GM13976 (cell line): ENCODE data around the gene MAPRE3.

ENCODE experiments used
- DNase-seq: peaks from one replicate; pipeline ENCODE4 v3.0.0; 2012; ENCODE audit warnings: low spot score
- in situ Hi-C: fragments of 300-500 bp; cut with MboI; formaldehyde crosslinking; loops from one replicate; pipeline ENCODE4 v1.12.0; 2022; ENCODE audit warnings: low sequenced_read_pairs, mixed read lengths, inconsistent platforms; ENCODE audit not compliant: unreplicated experiment
- TF ChIP-seq, protein P1 (sequence below): IDR thresholded peaks from 2 replicates; pipeline ENCODE4 v1.5.1; 2012; ENCODE audit warnings: borderline replicate concordance, mild to moderate bottlenecking; ENCODE audit not compliant: insufficient read depth; ENCODE audit errors: extremely low read depth, missing control alignments, control extremely low read depth

Gene MAPRE3

DNA sequence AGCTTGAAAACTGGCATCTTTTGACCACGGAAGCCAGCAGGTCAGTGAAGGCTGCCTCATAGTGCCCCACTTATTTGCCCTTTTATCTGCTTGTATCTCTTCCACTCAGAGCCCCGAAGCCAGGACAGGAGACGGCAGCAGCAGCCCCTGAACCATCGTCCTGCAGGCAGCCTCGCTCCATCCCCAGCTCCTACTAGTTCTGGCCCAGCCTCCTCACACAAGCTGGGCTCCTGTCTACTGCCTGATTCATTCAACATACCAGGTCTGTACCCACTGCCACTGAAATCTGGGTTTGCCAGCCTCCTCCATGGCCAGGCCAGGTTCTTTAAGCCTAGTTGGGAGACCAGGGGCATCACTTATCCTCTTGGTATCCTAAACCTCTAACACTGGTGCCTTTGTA is 96.9 kb downstream of the MAPRE3 start:
- in situ Hi-C loops, result no loop called here
- TF ChIP-seq, protein P1, sequence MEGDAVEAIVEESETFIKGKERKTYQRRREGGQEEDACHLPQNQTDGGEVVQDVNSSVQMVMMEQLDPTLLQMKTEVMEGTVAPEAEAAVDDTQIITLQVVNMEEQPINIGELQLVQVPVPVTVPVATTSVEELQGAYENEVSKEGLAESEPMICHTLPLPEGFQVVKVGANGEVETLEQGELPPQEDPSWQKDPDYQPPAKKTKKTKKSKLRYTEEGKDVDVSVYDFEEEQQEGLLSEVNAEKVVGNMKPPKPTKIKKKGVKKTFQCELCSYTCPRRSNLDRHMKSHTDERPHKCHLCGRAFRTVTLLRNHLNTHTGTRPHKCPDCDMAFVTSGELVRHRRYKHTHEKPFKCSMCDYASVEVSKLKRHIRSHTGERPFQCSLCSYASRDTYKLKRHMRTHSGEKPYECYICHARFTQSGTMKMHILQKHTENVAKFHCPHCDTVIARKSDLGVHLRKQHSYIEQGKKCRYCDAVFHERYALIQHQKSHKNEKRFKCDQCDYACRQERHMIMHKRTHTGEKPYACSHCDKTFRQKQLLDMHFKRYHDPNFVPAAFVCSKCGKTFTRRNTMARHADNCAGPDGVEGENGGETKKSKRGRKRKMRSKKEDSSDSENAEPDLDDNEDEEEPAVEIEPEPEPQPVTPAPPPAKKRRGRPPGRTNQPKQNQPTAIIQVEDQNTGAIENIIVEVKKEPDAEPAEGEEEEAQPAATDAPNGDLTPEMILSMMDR, result no peak
- DNase-seq, result no peak

DNA sequence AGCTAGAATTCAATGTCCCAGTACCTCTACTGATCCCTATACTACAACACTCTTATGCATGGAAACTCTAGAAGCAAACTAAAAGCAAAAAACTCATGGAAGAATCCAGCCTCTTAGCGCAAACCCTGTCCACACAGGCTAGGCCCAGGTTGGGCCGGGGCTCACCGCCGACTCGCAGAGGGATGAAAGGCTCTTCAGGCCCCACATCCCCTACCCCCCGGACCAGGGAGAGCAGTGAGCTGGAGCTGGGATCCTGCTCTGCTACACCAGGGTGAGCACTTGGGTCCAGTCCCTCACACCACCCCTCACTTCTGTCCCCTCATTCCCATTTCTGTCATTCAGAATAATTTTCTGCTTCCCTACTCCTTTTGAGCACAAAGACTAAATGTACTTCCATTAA is 99.0 kb downstream of the MAPRE3 start:
- in situ Hi-C loops, result no loop called here
- no peak for DNase-seq
- TF ChIP-seq, protein P1, result no peak

DNA sequence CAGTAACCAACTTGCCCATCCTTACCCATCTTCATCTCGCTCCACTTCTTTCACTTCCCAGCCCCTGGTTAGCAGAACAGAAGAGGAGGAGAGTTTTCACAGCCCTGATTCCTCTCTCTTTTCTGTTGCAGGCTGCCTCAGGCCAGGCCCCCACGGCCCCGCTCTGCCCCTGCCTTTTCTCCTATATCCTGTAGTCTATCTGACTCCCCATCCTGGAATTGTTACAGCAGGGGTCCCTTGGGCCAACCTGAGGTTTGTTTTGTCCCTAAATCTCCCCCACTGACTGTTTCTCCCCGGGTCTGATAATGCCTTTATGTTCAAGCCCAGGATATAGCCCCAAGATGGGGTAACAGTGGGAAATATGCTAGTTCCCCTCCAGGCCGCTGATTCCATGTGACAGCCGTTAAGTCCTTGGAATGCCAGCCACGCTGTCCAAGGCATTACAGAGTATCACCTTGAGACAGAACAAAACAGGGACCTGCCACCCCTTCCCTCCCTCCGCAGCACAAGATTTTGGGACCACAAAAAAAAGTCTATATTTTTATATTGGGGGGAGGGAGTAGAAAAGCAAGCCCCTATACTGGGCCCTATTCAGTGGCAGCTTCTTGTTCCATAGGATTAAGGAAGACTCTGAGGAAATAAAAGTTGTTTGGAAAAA is 99.7 kb downstream of the MAPRE3 start:
- TF ChIP-seq, protein P1, result no peak
- DNase-seq, result no peak
- in situ Hi-C loops, result no loop called here

DNA sequence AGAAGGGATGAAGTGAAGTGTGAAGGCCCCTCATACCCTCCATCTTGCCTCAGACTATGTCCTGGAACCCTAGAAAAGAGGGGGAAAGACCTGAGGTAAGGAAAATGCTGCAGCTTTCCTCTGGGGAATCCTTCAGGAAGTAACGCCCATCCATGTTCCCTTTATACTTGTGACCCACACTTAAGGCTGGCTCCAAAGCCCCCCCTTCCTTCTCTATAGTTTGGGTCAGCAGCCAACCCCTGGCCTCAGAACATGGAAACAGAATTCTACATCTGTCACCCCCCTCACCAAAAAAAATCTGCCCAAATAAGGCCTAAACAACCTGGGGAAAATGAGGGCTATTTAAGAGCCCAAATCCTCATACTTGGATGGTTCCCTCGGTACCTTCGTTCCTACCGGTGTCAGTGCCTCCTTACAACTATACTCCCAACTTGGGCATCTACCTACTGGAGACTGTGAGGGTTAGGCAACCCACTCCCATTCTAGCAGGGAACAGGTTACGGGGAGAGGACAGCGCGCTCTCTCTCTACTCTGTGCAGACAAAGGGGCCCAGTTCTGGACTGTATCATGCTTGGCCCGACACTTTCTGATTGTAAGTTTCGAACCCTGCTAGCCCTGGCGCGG is 100.3 kb downstream of the MAPRE3 start:
- TF ChIP-seq, protein P1, result no peak
- in situ Hi-C loops, result no loop called here
- no peak for DNase-seq

DNA sequence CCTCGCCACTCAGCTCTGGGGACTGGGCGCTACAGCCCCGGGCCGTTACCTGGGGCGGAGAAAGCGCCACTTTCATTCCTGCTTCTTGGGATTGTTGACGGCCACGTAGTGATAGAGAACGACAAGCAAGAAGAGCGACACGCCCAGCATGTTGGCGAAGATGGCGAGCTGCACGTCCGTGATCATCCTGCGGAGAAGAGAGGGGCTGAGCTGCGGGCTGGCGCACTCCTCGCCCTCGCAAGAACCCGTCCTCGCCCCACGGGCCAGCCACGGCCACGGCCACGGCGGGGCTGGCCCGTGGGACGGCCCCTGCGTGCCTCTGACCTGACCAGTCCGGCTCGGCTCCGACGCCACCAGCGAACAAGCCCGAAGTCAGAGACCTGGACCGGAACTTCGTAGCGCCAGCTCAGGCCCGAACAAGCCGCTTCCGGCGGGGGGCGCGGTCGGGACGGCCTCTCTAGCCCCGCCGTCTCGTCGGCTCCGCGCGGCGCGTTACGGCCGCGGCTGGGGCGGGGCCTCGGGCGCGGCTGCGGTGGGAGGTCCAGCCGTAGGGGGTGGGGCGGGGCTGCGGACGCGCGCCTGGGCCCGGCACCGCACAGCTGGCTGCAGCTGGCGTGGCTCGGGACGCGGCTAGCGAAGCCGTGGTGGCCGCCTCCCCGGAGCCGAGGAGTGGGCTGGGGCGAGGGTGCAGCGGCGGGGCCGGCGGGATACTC is 101.0 kb downstream of the MAPRE3 start, which contains the start of gene OST4:
Gene OST4 (minus strand): TSS at position 378 of the 713 bp plus-strand sequence.
- DNase-seq, result peak; percentile 98
- in situ Hi-C loops, result no loop called here
- TF ChIP-seq, protein P1, result no peak

DNA sequence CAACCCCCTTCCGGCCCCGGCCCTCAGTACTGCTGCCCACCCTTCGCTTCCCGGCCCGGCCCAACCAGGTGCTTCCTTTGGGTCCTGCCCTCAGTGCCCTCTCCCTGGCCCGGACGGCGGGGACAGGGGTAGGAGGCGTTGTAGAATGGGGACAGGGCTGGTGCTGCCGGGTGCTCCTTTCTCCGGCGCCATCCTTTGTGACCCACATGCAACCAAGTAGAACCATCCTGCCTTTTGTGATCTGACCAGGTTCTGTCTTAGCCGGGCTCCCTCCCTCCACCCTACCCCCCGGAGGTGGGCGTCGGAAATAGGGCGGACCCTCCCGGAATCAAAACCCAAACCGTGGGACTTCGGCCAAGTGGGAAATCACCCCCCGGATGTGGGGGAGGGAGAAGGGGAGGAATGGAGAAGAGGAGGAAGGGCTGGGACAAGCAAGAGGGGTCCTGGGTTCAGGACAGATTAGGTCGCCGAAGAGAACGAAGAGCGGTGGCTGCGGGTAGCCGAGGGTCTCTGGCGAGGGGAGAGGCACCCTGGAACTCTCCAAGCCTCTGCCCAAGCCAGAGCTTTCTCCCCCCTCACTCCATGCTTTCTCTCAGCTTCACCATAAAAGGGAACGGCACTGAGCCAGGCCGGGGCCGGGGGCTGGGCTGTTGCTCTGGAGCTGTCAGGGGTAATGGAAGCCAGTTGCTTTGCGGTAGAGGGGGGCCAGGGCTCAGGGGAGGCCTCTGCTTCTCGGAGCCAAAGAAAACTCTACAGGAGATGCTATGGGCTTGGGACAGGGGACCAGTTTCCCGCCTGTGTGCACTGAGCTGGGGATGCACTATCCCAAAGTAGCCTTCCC is 101.8 kb downstream of the MAPRE3 start:
- TF ChIP-seq, protein P1, result no peak
- in situ Hi-C loops, result no loop called here
- DNase-seq, result peak; percentile 60
